Measurements from ENCODE around the gene ABCB9.

GRCh38 chr12:122947352-122947792 is 18.9 kb downstream of the ABCB9 start:
- TF ChIP-seq POLR2AphosphoS5 (IDR thresholded peaks at IDR 0.05; ENCODE audit: low read depth, low read length) (no peak), RAD21 (IDR thresholded peaks at IDR 0.05 in 1 of 2, conservative IDR thresholded peaks at IDR 0.05 in 1 of 2; ENCODE audit: low read depth in 2 of 2, low read length in 2 of 2) (no peak), POLR2A (IDR thresholded peaks at IDR 0.05; ENCODE audit: control extremely low read depth in 1 of 2, low read depth in 2 of 2, low read length in 2 of 2) (no peak), HDAC2 (IDR thresholded peaks at IDR 0.05; ENCODE audit: borderline replicate concordance in 1 of 2, low read depth in 2 of 2, low read length in 2 of 2) (no peak), CTCF (IDR thresholded peaks at IDR 0.05; ENCODE audit: control extremely low read depth in 1 of 3, insufficient read depth in 1 of 3, low read depth in 1 of 3, low read length in 3 of 3) (no peak), SIN3A (conservative IDR thresholded peaks at IDR 0.05 in 1 of 2, IDR thresholded peaks at IDR 0.05 in 1 of 2; ENCODE audit: low read depth in 1 of 2, low read length in 2 of 2) (no peak)

Data from H1 (cell line).